GM04504 (cell line): Measurements from ENCODE around the gene CEP350.
"Not testable (repeated sequence)": the region's sequence is repeated elsewhere in the genome, so short reads cannot be mapped to it uniquely, and the experiment has no call there.

ENCODE experiments used
- DNase-seq: peaks from one replicate; pipeline ENCODE4 v3.0.0-alpha.2; 2012; ENCODE audit warnings: low read depth

CEP350 gene

GRCh38 chr1:179951383-179952144 is 3.0 kb upstream of the CEP350 start:
- DNase-seq = no peak

DNA sequence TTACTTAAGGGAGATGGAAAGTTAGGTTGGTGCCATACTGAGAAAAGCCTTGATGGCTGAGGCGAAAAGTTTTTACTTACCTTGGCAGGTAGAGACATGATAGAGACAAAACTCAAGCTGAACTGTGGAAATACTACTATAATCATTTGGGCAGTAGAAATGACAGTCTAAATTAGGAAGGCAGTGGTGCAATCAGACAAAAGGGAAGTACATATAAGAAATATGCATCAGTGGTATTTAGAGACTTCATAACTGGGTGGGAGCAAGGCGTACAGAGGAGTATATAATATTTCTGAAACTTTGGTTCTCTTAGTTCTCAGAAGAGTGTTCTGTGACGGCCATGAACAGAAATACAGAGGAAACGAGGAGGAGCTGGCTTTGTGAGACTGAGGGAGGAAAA is 2.4 kb upstream of the CEP350 start:
- no peak for DNase-seq

DNA sequence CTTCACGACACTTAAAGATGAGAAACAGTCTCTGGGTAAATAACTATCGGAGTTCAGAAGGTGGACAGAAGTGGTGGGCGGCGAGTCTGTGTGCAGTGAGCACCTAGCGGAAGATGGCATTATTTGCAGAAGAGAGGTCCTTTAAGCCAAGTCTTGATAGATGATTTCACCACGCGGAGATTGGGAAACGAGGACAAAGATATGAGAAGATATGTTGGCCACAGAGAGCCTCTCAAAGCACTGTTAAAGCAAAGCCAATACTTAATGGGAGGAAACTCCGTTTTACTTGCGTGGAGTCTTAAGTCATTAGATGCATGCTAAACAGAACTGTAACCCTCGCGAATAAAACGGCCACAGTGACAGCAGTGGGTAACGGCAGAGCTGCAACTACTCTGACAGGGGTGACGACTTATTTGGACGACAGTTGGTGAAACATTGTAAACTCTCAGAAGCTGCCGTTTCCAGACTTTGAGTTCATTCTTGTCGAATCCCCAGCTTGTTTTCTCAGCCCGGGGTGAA is 577 bp upstream of the CEP350 start:
- DNase-seq = no peak

GRCh38 chr1:179955287-179955680 is 674 bp downstream of the CEP350 start:
- no peak for DNase-seq

DNA sequence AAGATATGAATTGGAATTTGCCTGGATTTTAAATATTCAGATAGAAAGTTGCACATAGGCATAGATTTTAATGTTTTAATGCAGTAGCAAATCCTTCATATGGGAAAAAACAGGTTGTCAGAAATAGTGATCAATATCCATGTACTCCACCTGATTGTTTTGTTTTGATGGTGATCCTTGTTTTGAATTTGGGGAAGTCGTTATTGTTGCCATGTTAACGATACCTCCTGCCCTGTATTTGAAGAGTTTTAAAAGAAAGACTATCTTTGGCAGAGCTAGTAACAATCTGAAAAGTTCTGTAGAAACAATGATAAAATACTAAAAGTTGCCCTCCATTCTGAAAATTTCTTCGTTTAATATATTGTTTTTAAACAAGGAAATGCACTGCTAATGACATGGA is 1.1 kb downstream of the CEP350 start:
- no peak for DNase-seq

DNA sequence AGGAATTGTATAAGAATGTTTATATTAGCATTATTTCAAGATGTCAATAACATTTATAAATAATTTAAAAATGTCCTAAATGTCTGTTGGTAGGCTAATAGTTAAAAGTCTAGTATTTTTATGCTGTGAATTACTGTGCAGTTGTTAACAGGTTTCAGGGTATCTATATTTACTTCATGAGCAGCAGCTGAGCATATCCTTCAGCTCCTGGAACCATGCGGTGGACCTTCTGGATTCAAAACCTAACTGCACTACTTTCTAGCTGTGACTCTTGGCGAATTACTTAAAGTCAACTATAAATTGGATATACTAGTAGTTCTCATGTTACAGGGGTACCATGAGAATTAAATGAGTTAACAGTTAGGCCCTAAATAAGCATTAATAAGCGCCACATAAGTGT is 3.7 kb downstream of the CEP350 start:
- no peak for DNase-seq

DNA sequence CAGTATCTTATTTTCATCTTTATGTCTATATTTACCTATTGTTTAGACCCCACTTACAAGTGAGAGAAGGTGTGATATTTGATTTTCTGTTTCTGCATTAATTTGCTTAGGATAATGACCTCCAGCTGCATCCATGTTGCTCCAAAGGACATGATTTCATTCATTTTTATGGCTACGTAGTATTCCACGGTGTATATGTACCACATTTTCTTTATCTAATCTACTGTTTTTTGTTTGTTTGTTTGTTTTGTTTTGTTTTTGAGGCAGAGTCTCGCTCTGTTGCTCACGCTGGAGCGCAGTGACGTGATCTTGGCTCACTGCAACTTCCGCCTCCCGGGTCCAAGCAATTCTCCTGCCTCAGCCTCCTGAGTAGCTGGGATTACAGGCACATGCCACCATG is 7.6 kb downstream of the CEP350 start:
- DNase-seq = not testable (repeated sequence)

DNA sequence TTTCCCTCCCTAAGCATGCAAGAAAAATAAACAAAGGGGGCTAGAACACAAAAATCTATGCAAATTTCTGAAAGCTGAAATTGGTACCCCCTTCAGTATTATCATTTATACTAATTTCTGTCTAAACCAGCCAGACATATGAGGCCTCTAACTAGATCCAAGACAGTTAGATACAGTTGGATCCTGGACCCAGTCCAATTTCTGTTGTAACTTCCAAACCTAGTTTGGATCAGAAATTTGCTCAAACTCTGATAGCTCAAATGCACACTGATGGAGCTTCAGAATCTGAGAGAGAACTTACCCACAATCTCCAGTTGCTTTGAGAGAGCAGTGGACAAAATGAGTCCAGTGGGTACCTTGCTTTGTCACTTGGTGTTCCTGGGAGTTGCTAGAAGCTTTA is 11.9 kb downstream of the CEP350 start:
- no peak for DNase-seq

DNA sequence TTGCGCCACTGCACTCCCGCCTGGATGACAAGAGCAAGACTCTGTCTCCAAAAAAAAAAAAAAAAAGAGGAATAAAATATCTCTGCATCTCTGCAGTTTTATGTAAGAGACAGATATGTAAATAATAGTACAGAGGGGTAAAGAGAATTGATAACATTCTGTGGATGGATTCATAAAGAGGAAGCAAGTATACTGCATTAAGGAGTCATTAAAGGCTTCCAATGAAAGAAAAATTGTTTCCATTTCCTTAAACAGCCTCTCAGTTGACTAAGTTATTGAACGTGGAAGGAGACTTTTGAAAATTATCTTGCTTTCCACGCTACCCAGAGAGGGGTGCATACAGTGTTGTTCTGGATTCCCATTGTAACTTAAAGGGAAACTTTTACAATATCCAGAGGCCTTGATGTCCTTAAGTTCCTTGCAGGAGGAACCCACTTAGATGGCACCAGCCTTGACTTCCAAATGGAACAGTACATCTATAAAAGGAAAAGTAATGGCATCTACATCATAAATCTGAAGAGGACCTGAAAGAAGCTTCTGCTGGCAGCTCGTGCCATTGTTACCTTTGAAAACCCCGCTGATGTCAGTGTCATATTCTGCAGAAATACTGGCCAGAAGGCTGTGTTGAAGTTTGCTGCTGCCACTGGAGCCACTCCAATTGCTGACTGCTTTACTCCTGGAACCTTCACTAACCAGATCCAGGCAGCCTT is 13.8 kb downstream of the CEP350 start:
- no peak for DNase-seq

GRCh38 chr1:179968994-179969919 is 14.6 kb downstream of the CEP350 start:
- DNase-seq = no peak

DNA sequence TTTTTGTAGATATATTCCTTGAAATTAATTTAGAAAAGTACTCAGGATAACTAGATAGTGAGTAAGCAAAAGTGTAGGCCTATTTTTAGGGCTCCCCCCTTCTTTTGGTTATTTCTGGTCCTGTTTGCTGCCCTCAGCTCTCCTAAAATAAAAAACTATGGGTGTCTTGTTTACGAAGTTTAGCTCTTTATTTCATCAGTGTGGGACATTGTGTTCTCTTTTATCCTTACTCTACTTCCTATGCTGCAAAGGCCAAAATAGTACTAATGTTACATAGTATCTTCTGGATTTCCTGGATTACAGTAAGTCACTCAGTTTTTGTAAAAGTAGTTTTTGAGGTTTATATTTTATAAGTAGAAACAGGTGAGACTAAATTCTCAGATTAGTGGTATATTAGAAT is 15.4 kb downstream of the CEP350 start:
- no peak for DNase-seq

- DNase-seq = no peak
Measured at GRCh38 chr1:179971563-179972496, 17.2 kb downstream of the CEP350 start.

DNA sequence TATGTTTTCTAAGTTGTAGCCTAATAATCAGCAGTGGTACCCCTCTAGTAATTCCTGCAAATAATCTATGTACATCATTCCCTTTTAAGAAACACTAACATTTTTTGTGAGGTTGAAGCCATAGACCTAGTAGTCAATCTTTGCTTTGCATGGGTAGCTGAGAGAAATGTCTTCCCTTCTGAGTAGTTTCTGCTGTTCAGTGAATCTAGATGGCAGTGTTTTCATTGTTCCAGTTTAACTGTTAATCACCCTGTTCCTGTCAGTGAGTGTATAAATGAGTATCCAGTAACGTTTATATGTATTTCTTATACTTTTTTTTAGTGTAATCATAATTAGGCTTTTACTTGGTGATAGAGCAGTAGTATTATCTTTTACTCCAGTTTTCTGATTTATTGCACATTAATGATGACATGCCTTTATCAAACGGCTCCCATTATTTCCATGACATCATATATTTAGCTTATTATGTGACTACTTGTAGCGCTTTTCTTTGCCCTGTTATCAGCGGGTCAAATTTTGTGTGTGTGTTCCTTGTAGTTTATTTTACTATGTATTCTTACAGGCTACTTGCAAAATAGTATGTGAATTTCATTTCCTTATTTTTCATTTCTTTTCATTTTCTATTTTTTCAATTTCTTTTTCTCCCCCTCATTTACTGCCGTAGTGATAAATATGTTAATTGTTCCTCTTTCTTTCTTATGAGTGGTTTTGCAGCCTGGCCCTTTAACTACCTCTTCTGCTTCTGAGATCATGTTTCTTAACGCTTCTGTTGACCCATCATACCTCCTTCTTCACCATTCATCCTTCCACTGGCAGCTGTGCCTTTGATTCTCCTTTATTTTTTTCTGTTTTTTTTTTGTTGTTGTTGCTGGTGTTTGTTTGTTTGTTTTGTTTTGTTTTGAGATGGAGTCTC is 18.8 kb downstream of the CEP350 start:
- no peak for DNase-seq

- DNase-seq = no peak
Measured at GRCh38 chr1:179976970-179977651, 22.5 kb downstream of the CEP350 start.

- DNase-seq = no peak
Measured at GRCh38 chr1:179978199-179979079, 23.8 kb downstream of the CEP350 start.

GRCh38 chr1:179984101-179984500 is 29.5 kb downstream of the CEP350 start:
- no peak for DNase-seq

- no peak for DNase-seq
Measured at GRCh38 chr1:179984942-179985341, 30.3 kb downstream of the CEP350 start.

DNA sequence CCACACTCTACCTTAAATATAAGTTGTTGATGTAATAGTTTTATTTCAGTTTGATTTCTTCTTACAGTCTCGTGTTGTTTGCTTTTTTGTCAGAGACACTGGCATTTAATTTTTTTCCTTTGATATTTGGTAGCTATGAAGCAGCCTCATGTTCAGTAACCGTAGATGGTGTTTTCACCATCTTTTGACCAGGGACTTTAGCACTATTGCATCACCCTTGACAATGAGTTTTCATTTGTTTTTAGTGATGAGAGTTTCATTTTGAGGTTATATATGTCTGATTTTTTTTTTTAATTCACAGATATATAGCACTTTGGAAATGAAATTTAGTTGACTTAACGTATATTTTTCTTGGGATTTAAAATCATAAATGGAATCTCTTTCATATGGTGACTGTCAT is 36.2 kb downstream of the CEP350 start:
- DNase-seq = no peak

GRCh38 chr1:179995576-179995975 is 41.0 kb downstream of the CEP350 start:
- DNase-seq = no peak
